Mucosa of stomach (tissue), 1 donor: ENCODE data around the gene KIF5A.
"Not testable (repeated sequence)": the region's sequence is repeated elsewhere in the genome, so short reads cannot be mapped to it uniquely, and the experiment has no call there.

Experiments
- H3K27me3 ChIP-seq: one replicate; pipeline ENCODE4 v1.7.0; 2013; ENCODE audit warnings: mild to moderate bottlenecking, low read length; ENCODE audit not compliant: control insufficient read depth, insufficient read depth
- H3K36me3 ChIP-seq: one replicate; pipeline ENCODE4 v1.7.0; 2013; ENCODE audit warnings: low read length; ENCODE audit not compliant: control insufficient read depth, insufficient read depth
- H3K4me1 ChIP-seq: one replicate; pipeline ENCODE4 v1.7.0; 2013; ENCODE audit warnings: mild to moderate bottlenecking, low read length; ENCODE audit not compliant: control insufficient read depth, insufficient read depth
- H3K4me3 ChIP-seq: one replicate; pipeline ENCODE4 v1.7.0; 2013; ENCODE audit warnings: low read length
- H3K9ac ChIP-seq: one replicate; pipeline ENCODE4 v1.7.0; 2013; ENCODE audit warnings: mild to moderate bottlenecking, low read length, moderate library complexity
- H3K9me3 ChIP-seq: one replicate; pipeline ENCODE4 v1.7.0; 2013; ENCODE audit warnings: mild to moderate bottlenecking, low read length, moderate library complexity; ENCODE audit not compliant: control insufficient read depth
- donor health status: Pancreatic carcinoma.

Gene KIF5A

GRCh38 chr12:57553343-57554202 is 3.7 kb downstream of the KIF5A start:
- Histone ChIP-seq H3K27me3 (peaks cover 23% of the 10 kb centered on the region), H3K4me3 (no peak overlapping the region), H3K4me1 (peaks cover 7% of the 10 kb centered on the region), H3K9ac (no peak overlapping the region), H3K36me3 (no peaks in the 10 kb centered on the region), H3K9me3 (no peaks in the 10 kb centered on the region)

DNA sequence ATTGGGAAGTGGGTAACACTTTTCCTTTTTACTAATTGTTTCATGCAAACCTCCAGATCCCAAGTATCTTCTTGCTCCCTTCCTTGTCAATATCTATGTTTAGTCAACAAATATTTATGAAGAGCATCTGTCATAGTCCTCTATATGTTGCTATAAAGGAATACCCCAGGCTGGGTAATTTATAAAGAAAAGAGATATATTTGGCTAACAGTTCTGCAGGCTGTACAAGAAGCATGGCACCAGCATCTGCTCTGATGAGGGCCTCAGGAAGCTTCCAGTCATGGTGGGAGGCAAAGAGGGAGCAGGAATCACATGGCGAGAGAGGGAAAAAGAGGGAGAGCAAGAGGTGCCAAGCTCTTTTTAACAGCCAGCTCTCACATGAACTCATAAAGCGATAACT is 4.6 kb downstream of the KIF5A start:
- H3K9me3 ChIP-seq, result no peaks in the 10 kb centered on the region
- H3K4me3 ChIP-seq, result no peak overlapping the region
- peaks cover 7% of the 10 kb centered on the region for H3K4me1 ChIP-seq
- H3K9ac ChIP-seq, result no peak overlapping the region
- peaks cover 14% of the 10 kb centered on the region for H3K27me3 ChIP-seq
- no peaks in the 10 kb centered on the region for H3K36me3 ChIP-seq

DNA sequence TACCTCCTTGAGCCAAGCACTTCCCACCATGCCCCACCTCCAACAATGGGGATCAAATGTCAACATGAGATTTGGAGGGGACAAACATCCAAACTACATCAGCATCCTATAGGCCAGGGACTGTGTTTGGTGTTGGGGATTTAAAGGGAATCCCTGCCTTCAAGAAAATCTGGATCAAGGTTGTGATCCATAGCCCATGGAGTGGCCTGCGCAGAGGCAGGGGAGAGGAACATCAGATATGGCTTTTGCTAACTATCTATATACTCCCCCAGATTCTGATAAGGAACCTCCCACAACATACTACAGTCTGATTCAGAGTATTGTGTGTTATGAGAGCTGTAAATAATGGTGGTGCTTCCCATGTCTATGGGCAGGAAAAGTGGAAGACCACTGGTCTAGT is 5.1 kb downstream of the KIF5A start:
- H3K27me3 ChIP-seq, result peaks cover 10% of the 10 kb centered on the region
- H3K4me3 ChIP-seq, result no peak overlapping the region
- H3K4me1 ChIP-seq, result peaks cover 4% of the 10 kb centered on the region
- H3K36me3 ChIP-seq, result no peaks in the 10 kb centered on the region
- H3K9ac ChIP-seq, result no peak overlapping the region
- no peaks in the 10 kb centered on the region for H3K9me3 ChIP-seq

DNA sequence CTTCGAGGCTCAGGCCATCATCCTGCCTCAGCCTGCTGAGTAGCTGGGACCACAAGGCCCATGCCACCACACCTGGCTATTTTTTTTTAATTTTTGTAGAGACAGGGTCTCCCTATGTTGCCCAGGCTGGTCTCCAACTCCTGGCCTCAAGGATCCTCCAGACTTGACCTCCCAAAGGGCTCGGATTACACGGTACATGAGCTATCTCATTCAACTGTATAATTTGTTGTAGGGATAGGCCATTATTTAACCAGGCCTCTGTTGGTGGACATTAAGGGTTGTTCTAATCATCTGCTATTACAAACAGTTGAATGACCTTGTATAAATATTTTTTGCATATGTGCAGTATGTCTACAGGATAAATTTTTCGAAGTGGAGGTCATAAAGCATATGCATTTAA is 9.0 kb downstream of the KIF5A start:
- no peaks in the 10 kb centered on the region for H3K4me1 ChIP-seq
- H3K27me3 ChIP-seq, result no peaks in the 10 kb centered on the region
- H3K4me3 ChIP-seq, result no peak overlapping the region
- no peaks in the 10 kb centered on the region for H3K36me3 ChIP-seq
- no peak overlapping the region for H3K9ac ChIP-seq
- no peaks in the 10 kb centered on the region for H3K9me3 ChIP-seq

DNA sequence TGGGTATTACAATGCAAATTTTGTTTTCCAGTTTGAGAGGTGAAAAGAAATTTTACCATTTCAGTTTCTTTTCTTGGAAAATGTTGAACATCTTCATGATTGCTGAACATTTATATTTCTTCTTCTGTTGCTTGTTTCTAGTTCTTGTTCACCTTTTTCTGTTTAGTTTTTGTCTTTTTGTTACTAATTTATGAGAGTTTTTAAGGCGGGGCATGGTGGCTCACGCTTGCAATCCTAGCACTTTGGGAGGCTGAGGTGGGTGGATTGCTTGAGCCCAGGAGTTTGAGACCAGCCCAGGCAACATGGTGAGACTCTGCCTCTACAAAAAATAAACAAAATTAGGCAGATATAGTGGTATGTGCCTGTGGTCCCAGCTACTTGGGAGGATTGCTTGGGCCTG is 10.7 kb downstream of the KIF5A start:
- H3K9ac ChIP-seq, result no peak overlapping the region

GRCh38 chr12:57561117-57561516 is 11.3 kb downstream of the KIF5A start:
- not testable (repeated sequence) for H3K9me3 ChIP-seq, H3K4me3 ChIP-seq, H3K9ac ChIP-seq, H3K36me3 ChIP-seq, H3K4me1 ChIP-seq, H3K27me3 ChIP-seq

More for the DNA sequence above, 10.7 kb downstream of the KIF5A start:
- no peaks in the 10 kb centered on the region for H3K9me3 ChIP-seq
- H3K27me3 ChIP-seq, result no peaks in the 10 kb centered on the region
- H3K4me3 ChIP-seq, result no peak overlapping the region
- H3K36me3 ChIP-seq, result no peaks in the 10 kb centered on the region
- no peaks in the 10 kb centered on the region for H3K4me1 ChIP-seq

GRCh38 chr12:57563358-57563757 is 13.5 kb downstream of the KIF5A start:
- Histone ChIP-seq H3K4me3 (no peak overlapping the region), H3K36me3 (no peaks in the 10 kb centered on the region), H3K9ac (no peak overlapping the region), H3K4me1 (no peaks in the 10 kb centered on the region), H3K27me3 (no peaks in the 10 kb centered on the region), H3K9me3 (no peaks in the 10 kb centered on the region)

DNA sequence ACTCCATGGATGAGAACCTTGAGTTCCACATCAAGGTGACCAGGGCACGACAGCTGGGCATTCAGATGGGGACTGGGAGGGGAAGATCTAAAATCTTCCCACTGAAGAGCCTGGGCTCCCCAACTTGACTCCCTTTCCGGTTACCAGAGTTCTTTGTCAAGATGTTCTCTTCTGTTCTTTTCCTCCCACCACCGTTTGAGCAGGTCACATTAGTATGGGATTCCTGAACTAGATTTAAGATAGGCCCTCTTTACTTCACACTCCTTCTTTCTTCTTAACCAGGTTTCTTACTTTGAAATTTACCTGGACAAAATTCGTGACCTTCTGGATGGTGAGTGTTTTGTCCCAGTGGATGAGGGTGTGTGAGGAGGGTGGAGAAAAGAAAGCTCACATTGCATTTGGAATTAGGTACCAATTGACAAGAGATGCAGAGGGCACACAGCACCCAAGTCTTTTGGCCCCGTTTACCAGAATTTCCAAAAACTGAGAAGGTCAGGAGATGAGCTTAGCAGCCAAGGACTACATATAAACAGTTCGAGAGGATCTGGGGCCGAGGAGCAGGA is 14.4 kb downstream of the KIF5A start:
- Histone ChIP-seq H3K36me3 (no peaks in the 10 kb centered on the region), H3K9me3 (no peaks in the 10 kb centered on the region), H3K4me1 (no peaks in the 10 kb centered on the region), H3K4me3 (no peak overlapping the region), H3K9ac (no peak overlapping the region), H3K27me3 (no peaks in the 10 kb centered on the region)

GRCh38 chr12:57568838-57569237 is 19.0 kb downstream of the KIF5A start:
- H3K27me3 ChIP-seq, result no peaks in the 10 kb centered on the region
- H3K36me3 ChIP-seq, result no peaks in the 10 kb centered on the region
- H3K4me1 ChIP-seq, result no peaks in the 10 kb centered on the region
- H3K4me3 ChIP-seq, result no peak overlapping the region
- no peak overlapping the region for H3K9ac ChIP-seq
- H3K9me3 ChIP-seq, result no peaks in the 10 kb centered on the region

DNA sequence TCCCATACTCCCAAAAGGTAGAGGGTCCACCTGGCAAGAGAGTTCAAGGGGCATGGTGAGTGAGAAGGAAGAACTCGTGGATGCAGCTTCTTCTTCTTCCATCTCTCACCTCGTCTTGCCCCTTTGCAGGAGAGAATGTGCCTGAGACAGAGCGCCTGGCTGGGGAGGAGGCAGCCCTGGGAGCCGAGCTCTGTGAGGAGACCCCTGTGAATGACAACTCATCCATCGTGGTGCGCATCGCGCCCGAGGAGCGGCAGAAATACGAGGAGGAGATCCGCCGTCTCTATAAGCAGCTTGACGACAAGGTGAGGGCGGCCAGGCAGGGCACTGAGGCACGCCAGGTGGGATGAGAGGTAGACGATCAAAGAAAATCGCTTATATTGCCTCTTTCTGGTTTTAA is 20.0 kb downstream of the KIF5A start:
- no peak overlapping the region for H3K9ac ChIP-seq
- no peaks in the 10 kb centered on the region for H3K27me3 ChIP-seq
- no peaks in the 10 kb centered on the region for H3K4me1 ChIP-seq
- no peak overlapping the region for H3K4me3 ChIP-seq
- H3K36me3 ChIP-seq, result no peaks in the 10 kb centered on the region
- no peaks in the 10 kb centered on the region for H3K9me3 ChIP-seq

- H3K9ac ChIP-seq, H3K36me3 ChIP-seq, H3K9me3 ChIP-seq, H3K27me3 ChIP-seq, H3K4me1 ChIP-seq, H3K4me3 ChIP-seq: not testable (repeated sequence)
These were observed 20.6 kb downstream of the KIF5A start for GRCh38 chr12:57570438-57570837.

GRCh38 chr12:57571926-57572762 is 22.3 kb downstream of the KIF5A start:
- no peaks in the 10 kb centered on the region for H3K36me3 ChIP-seq
- H3K4me1 ChIP-seq, result no peaks in the 10 kb centered on the region
- no peak overlapping the region for H3K9ac ChIP-seq

More at GRCh38 chr12:57571926-57572762, 22.3 kb downstream of the KIF5A start:
- no peaks in the 10 kb centered on the region for H3K27me3 ChIP-seq
- no peak overlapping the region for H3K4me3 ChIP-seq
- H3K9me3 ChIP-seq, result no peaks in the 10 kb centered on the region
